HK-2 (cell line): ENCODE data around the gene NISCH.

Source experiments
- DNase-seq: peaks from one replicate; pipeline ENCODE4 v3.0.0-alpha.2; 2018; ENCODE audit not compliant: unreplicated experiment

Gene NISCH

DNA sequence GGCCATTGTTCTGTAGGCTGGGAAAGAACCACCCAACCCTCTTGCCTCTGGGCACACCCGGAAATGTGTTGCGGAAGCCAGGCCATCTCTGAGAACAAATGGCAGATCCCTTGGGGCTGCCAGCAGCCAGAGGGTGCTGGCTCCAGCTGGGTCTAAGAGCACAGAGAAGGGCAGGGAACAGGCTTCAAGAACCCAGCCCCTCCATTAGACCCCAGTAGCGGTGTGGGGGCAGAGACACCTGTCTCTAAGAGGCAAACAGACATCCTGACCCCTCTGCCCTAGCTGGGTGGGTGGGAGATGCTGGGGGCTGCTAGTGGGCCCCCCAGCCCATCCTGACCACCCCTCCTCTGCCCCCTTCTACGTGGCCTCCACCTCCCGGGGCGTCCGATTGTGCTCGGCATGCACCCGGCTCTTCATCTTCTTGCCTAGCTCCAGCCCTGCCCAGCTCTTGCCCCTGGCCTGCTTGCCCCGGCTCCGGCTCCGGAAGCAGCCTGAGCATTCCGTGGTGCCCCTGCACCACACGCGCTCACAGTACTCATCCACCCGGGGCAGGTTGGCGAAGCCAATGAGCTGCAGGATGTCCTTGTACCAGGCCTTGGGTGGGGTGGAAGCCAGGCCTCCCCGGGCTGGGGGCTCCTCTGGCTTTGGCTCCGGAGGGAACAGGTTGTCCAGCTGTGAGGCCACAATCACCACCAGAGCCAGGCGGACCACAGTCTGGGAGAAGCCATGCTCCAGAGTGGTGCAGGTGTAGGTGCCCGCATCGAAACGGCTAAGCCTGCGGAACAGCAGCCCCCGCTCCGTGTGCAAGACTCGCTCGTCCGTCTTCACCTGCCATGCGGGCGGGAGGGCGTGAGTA lies 19.9 kb upstream of the NISCH start:
- DNase-seq = no peak

DNA sequence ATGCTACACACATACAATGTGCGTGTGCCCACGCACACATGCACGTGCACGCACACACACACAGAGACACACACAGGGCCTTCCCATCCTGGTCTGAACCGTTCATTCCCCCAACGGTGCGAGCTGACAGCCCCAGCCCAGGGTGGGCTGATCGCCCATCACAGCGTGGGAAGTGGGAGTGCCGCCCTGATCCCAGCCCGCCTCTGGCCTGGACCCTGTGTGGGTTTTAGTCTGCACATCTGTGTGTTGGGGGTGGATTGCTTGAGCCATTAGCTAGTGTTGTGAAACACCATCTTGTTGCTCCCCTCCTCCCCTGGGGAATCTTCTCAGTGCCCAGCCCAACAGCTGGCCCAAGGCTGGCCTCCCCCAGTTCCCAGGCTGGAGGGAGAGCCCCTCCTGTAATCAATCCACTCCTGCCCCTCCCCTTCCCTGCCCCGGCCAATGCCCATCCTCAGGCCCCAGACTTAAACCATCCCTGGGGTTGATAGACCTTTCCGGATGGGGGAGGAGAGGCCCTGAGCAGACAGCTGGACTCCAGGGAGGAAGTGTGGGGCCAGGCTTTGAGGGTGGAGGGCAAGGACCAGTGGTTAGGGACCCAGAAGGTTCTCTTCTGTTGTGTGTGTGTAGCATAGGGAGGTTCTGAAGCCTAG lies 18.8 kb upstream of the NISCH start:
- no peak for DNase-seq

DNA sequence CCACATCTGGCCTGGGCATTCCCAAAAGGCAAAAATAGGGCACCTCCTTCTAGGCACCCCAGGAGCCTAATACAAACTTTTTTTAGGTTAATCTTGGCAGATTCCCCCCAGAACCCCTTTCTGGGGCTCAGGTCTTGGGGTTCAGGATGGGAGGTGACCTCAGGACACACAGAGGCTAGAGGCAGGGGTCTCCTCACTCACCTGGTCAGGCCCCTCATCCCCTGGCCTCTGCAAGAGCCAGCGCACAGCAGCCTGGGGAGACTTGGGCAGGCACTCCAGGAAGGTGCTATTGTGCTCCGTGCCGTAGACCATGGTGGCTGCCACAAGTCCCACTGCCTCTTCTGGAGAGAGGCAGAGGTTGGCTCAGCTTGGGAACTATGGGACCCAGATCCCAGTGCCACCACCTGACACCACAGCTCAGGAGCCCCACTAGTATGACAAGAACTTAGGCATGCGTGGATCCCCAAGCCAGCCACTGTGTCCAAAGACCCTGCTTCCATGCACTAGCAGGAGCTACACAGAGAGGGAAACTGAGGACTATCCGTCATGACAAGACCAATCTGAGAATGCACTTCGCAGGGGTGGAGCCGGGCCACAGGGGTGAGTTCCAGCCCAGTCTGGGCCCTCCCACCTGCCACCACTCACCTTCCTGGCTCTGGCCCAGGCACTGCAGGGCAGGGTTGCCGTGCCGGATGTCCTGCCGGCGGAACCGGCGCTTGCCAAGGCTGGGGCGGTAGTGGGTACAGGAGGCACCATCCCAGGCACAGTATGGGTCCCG lies 17.9 kb upstream of the NISCH start:
- DNase-seq = no peak

DNA sequence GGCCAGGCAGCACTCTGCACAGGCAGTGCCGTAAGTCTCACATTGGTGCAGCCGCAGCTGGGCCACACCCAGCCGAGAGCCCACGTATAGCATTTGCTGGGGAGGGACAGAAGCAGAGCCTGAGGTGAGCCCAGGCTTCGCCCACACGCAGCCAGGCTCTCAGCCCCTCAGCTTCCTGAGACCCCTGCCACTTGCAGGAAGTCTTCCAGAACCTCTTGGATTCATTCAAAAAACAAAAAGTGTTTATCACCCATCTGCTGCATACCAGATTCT lies 17.4 kb upstream of the NISCH start:
- DNase-seq = no peak

DNA sequence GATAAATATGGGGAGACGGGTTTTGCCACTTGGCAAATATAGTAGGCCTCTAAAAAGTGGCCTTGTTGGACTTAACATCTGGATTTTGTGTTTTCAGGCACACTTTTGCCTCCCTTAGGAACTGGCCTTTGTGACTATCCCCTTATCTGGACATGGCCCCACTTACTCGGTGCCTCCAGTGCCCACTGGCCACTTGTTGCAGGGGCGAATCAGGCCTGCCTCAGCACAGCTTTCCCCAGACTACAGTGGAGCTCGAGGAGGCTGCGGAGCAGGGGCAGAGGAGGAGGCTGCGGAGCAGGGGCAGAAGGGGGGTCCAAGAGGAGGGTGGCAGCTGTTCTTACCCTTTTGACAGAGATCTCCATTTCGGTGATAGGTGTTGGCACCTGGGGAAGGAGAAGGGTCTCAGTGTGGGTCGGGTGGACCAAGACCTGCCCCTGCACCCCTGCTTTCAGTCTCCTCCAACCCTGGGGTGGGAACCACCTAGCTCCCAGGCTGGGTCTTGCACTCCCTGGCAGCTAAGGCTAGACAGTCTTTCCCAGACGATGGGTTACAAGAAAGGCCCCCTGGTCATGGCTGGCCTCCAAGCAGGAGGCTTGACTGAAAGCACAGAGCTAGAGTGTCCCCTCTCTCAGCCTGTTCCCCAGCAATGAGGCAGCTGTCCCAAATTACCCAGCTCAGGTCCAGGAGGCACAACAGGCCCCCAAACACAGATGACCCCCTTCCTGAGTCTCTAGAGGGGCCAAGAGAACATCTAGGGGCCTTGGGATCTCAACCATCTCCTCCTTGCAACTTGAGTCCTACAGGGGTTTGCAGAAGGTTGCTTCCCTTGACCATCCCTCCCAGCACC lies 16.6 kb upstream of the NISCH start:
- no peak for DNase-seq

DNA sequence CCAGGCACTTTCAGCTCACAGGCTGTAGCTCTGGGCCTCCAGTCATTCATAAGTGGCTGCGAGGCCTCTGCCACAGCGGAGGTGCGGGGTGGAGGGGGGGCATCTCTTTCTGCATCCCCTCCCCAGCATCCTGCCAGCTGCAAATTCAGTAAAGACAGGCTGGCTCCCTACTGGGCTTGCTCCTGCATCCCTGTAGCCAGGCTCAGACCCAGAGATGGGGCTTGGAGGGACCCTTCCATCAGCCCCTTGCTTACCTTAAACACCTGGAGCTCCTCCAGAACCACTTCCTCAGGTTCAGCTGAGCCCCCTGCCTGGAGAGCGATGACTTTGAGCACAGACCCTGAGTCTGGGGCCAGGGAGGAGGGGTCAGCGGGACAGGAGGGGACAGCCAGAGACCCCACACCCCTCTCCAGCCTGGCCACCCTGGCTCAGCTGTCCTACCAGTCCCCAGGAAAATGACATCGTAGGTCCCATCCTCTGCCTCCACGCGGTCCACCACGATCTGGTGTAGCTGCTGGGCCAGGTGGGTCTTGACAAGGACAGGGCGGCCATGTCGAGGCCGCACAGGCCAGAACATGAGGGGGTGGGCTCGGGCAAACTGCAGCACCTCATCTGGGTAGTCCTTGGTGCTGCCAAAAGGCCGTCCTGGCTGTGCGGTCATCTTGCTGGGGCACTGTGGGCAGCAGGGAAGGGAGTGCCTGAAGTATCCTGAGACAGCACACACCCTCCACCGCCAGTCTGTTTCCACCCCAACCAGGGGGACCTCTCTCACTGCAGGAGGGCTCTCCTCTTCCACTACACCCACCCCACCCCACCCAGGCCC lies 15.8 kb upstream of the NISCH start:
- DNase-seq = no peak

DNA sequence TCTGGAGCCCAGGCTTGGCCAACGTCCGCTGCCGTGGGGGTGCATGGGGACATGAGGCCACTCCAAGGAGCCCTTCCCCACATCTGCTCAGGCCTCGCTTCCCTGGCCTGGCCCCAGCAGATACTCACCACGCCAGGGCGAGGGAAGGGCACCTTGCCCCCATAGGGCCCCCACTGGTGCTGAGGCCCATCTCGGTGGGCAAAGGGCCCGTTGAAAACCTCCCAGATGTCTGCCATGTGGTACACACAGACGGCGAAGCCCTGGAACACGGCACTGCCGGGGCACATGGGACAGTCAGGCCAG lies 15.2 kb upstream of the NISCH start:
- no peak for DNase-seq

DNA sequence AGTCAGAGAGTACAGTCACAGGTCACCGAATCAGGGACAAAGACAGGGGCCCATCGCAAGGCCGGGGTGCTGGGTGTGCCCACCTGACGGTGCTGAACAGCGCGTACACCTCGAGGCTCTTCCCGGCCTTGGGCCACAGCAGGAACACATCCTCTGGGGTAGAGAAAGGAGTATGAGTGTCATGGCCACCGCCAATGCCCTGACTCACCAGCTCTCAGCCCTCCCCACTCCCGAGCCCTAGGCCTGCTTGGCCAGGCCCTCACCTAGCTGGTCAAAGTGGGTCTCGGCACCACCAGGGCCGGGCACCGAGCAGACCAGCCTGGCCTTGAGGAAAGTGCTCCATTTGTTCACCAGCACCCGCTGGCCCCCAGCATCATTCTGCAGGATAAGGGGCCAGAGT lies 14.7 kb upstream of the NISCH start:
- DNase-seq = no peak

DNA sequence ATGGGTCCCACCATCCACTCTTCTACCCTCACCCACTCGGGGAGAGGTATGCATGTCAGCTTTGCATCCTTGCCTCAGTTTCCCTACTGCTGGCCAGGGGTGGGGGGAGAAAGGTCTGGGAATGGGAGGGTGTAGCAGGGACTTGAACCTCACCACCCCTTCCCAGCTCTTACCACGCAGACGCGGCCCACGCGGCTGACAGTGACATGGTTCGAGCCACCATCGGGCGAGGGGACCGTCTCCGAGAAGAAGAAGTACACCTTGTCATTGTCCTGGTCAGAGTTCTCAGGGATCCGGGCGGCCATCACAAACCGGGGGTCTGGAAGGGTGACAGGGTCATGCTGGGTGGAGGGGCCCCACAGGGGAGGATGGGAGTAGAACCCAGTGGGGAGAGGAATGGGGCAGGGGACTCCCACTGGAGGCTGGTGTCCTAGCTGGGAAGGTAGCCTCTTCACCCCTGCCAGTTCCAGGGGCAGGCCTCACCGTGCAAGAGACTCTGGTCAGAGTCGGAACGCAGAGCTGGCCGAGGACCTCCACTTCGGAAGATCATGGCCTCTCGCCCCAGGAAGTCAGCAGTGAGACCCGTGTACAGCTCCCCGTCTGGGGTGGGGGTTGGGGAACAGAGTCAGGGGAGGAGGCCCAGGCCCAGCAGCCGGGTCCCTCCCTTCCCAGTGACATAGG lies 14.2 kb upstream of the NISCH start:
- no peak for DNase-seq

DNA sequence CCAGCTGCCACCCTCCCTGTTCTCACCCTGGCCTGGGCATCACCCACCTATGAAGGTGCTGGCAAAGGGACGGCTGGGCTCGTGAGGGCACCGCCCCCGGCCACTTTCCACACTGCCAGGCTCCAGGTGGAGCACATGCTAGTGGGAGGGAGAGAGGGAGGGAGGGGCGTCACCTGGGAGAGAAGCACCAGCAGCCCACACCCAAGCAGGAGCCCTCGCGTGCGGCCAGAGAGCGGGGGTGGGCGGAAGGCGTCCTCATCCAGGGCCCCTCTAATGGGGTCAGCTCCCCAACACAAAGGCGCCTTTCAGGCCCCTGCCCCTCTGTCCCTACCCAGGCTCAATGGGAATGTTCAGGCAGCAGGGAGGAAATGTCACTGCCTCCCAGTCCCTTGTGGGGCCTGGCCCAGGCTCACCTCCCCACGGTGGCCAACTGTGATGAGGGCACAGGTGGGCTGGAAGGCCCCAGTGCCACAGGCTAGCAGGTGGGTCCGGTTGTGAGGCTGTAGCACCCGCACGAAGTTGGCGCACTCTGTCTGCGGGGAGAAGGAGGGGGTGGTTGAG lies 13.6 kb upstream of the NISCH start:
- DNase-seq = no peak

DNA sequence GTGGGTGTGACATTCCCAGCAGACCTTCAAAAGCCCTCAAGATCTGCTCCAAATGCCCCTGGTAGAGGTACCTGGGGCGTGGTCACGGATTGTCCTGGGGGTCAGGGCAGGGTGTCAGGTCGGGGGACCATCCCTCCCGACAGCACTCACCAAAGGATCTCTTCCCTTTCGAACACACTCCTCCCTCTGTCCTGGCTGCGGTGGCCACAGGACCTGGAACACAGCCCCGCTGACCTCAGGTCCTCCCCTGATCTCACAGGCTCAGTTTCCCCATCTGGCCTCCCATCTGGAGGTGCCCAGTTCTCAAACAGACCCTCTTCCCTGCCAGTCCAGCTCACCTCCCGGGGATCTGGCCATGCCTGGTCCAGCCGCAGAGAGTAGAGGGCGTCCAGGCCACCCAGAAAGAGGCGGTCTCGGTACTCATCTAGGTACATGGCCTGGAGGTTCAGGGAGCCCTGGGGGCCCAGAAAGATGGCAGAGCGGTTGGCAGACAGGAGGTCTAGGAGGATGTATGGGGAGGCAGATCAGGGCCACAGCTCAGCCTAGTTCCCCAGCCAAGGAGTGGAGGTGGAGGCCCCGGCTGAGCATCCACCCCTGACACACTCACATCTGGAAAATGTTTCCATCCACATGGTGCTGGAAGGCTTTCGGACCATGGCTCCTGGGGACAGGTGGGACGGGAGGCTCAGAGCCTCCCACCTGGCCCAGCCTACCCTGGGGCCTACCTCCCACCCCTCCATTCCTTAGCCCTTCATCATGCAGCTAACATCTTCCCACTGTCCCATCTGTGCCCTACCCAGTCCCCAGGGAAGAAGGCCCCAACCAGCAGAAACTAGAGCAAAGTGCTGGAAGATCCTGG lies 12.8 kb upstream of the NISCH start:
- no peak for DNase-seq

DNA sequence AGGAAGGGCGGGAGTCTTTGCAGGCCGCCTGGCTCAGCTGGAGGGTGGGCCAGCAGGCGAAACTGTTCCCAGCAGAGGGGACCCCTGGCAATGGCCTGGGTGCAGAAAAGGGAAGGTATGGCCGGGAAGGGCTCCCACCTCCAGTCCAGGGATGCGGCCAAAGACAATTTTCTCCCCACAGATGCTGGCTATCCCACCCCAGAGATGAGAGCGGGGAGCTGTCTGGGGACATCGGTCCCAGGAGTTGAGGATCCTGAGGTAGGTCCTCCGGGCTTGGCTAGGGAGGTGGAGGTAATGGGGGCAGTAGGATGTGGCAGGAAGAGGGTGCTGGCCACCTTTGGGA lies 12.2 kb upstream of the NISCH start:
- no peak for DNase-seq

DNA sequence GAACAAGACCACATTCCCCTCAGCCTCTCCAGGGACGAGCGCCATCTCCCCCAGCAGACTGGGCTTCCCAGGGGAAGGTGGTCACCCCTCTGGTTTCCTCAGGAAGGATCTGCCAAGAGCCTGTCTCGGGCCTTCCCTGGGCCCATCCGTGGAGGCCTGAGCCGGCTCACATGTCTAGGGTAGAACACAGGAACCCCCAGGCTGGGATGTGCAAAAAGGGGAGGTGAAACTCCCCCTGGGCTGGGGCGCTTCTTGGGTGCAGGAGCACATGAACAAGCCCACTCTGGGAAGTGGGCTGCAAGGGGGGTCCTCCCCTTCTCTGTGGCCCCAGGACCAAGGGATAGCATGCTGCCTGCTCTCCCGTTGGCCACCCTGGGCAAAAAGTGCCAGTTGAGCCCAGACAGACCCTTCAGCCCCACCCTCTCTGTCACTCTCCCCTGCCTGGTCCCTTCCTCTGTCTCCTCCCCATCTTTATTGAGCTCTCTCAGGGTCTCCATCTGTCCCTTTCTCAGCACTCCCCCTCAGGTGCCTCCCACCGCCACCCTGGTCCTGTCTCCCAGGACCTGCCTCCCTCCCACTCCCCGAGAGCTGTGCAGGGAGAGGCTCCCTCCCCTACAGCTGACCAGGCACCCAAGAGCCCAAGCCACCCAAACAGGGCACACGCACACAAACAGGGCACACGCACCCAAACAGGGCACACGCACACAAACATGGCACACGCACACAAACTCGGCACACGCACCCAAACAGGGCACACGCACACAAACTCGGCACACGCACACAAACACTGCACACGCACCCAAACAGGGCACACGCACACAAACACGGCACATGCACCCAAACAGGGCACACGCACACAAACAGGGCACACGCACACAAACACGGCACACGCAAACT lies 11.4 kb upstream of the NISCH start:
- no peak for DNase-seq

DNA sequence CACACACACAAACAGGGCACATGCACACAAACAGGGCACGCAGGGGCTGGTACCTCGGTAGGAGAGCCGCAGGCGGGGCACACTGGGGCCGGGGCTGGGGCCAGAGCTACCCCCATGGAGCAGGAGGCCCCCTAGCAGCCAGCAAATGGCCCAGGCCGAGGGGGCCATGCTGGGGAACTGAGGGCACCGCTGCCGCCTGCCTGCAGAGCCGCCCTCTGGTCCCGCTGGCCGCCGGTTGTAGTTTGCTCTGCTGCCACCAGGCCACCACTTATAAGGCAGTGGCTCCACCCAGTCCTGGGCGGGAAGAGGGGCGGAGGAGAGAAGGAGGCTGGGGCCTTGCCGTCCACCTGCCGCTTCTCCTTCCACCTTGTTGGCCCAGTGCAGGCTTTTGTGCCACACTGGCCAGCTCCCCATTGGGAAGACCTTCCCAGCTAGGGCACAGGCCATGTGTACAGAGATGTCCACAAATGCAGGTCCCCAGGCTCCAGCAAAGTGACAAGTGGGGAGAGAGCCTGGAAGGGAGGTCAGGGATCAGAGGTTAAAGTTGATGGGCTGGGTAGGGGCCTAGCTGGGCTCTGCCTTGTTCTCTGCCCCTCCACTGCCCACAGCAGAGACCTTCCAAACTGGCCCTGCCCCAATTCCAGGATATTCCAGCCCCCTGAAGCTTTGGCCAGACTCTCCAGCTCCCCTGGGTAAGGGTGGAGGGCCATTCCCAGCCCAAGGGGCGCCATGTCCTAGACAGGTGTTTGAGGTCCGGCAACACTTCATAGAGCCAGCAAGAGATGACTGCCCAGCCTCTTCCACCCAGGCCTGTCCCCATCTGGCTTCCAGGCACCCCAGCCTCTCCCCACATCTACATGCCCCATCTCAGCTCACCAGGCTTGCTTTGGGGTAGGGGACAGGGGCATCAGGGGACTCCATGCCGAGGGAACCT lies 10.3 kb upstream of the NISCH start, which contains the start of gene SEMA3G:
TSS of gene SEMA3G (minus strand) at position 244 of the 934 bp plus-strand sequence. CDS start at position 168, 76 bp downstream.
- peak; percentile 36 for DNase-seq

DNA sequence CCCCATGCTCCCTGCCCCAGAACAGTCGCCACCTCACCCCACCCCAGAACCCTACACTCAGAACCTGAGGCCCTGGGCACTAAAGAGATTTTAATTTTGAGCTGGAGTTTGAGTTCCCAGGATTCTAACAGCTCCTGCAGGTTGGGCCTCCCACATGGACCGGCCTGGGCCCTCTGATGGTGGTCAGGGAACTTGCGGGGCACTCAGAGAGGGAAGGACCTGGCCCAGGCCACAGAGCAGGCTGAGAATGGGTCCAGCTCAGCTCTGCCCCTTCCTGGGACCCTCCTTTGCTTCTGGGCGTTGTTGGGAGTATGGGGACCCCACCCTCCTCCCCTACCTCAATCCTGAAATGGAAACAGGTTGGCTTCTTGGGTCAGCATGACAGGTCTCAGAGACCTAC lies 9.4 kb upstream of the NISCH start:
- DNase-seq = no peak

DNA sequence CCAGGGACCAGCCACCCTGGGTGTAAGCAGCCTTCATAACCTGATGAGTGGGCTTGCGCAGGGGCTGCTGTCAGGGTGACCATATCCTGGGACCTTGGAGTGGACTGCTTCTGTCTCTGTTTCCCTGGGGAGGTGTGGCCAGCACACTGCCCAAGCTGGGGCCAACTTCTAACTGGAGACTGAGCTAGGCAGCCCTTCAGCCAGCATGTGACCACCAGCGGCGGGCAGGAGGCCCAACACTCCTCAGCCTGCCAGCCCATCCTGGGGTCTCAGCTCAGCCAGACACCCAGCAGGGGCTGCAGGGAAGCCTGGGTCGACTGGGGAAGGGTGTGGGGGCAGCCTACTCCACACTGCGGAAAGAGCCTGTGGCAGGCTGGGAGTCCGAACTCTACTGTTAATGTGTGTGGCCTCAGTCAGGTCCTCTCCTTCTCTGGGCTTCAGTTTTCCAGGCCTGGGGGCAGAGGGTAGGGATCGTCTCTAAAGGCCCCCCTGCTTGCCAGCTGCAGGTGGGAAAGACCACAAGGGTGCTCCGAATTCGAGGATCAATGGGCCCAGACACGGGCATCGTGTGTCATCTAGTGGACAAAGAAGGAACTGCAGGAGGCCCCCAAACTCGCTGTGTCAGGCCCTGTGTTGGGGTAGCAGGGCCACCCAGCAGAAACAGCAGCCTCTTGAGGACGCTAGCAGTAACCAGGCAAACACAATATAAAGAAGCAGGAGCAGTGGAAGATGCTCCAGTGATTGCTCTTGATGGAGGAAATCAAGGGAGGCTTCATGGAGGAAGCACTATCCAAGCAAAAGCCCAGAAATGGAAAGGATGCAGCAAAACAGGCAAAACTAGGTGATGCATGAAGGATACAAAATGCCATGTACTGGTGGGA lies 8.5 kb upstream of the NISCH start:
- peak; percentile 36 for DNase-seq
